ENCODE data around the gene RACK1.
"Not testable (repeated sequence)": the region's sequence is repeated elsewhere in the genome, so short reads cannot be mapped to it uniquely, and the experiment has no call there.

RACK1 gene

DNA sequence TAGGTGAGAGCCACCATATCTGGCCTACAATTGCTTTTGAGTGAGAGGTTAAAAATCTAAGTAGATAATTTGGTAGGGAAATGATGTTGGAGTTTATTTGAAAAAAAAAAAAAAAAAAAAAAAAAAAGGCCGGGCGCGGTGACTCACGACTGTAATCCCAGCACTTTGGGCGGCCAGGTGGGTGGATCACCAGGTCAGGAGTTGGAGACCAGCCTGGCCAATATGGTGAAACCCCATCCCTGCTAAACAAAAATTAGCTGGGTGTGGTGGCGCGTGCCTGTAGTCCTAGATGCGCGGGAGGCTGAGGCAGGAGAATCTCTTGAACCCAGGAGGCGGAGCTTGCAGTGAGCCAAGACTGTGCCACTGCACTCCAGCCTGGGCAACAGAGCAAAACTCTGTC is 29.5 kb downstream of the RACK1 start:
- DNase-seq (ENCODE audit: low read depth) = not testable (repeated sequence)

DNA sequence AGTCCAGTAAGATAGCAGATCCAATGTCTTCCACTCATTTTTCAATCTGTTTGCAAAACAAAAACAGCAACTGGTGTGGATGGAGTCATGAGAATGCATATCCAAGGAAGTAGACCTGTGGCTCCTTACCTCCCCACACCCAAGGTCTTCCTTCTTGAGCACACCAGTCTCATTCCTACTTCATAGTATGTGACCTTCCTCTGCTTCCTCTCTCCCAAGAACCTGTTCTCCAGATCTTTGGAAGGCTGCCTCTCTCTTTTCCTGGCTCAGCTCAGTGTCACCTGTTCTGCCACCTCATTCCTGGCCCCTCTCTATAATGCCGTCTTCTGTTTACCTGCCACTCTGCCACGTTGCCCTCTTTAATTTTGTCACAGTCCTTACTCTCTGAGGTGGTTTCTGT is 30.8 kb downstream of the RACK1 start:
- no peak for DNase-seq (ENCODE audit: low read depth)

DNA sequence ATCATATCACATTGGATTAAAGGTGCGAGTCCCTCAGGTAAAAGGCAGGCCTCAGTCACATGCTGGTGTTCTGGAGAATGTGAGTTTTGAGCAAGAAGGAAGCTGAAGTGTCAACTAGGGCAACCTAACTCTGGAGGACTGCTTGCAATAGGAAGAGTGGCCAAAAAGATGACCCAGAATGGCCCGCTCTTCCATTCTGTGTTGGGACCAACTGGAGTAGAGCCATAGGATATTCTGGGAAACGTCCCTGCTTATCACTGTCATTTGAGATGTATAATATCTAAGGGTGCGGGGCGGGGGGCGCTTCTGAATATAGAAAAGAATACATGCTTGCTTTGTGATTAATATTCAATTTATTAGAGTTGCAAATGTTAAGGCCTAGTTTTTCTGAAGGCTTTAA is 31.6 kb downstream of the RACK1 start:
- DNase-seq (ENCODE audit: low read depth) = no peak

DNA sequence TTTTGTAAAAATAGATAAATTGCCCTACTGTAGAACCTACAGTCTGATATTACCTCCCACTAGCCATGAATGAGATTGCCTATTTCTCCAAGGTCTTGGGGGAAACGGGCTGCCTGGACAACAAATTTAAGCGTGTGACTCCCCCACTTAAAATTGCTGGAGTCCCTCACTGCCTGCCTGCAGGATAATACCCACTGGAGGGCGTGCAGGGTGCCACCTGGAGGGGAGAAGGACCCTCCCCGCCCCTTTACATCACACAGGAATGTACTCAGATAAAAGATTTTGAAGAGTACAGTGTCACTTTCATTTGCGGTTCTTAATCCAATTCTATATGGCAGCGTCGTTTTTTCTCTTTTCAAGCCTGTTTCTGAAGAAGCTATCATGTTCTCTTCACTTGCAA is 32.5 kb downstream of the RACK1 start:
- DNase-seq (ENCODE audit: low read depth) = no peak

DNA sequence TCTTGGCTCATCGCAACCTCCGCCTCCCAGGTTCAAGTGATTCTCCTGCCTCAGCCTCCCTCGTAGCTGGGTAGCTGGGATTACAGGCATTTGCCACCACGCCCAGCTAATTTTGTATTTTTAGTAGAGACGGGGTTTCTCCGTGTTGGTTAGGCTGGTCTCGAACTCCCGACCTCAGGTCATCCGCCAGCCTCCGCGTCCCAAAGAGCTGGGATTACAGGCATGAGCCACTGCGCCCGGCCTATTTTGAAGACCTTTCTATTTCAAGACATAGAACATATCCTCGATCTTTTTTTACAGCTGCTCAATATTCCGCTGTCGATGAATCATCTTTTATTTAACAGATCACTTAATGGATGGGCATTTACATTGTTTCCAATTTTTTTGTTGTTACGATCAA is 33.0 kb downstream of the RACK1 start:
- not testable (repeated sequence) for DNase-seq (ENCODE audit: low read depth)

DNA sequence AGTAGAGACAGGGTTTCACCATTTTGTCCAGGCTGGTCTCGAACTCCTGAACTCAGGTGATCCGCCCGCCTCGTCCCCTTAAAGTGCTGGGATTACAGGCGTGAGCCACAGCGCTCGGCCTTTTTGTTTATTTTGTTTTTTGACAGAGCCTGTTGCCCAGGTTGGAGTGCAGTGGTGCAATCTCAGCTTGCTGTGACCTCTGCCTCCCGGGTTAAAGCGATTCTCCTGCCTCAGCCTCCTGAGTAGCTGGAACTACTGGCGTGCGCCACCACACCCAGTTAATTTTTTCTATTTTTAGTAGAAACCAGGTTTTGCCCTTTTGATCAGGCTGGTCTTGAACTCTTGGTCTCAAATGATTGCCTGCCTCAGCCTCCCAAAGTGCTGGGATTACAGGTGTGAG is 33.6 kb downstream of the RACK1 start:
- not testable (repeated sequence) for DNase-seq (ENCODE audit: low read depth)

DNA sequence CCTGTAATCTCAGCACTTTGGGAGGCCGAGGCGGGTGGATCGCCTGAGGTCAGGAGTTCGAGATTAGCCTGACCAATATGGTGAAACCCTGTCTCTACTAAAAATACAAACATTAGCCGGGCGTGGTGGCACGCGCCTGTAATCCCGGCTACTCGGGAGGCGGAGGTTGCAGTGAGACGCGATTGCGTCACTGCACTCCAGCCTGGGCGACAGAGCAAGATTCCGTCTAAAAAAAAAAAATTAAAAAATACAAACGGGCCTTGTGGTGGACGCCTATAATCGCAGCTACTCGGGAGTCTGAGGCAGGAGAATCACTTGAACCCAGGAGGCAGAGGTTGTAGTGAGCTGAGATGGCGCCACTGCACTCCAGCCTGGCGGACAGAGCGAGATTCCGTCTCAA is 34.7 kb downstream of the RACK1 start:
- not testable (repeated sequence) for DNase-seq (ENCODE audit: low read depth)

DNA sequence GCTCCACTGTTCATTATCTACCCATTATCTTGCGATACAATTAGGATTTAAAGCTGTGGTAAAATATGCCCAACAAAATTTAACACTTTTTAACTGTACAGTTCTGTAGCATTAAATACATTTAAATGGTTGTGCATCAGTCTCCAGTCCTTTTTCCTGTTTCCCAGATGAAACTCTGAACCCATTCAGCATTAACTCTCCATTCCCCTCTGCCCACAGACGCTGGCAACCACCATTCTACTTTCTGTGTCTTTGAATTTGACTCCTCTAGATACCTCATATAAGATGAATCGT is 35.8 kb downstream of the RACK1 start:
- no peak for DNase-seq (ENCODE audit: low read depth)

DNA sequence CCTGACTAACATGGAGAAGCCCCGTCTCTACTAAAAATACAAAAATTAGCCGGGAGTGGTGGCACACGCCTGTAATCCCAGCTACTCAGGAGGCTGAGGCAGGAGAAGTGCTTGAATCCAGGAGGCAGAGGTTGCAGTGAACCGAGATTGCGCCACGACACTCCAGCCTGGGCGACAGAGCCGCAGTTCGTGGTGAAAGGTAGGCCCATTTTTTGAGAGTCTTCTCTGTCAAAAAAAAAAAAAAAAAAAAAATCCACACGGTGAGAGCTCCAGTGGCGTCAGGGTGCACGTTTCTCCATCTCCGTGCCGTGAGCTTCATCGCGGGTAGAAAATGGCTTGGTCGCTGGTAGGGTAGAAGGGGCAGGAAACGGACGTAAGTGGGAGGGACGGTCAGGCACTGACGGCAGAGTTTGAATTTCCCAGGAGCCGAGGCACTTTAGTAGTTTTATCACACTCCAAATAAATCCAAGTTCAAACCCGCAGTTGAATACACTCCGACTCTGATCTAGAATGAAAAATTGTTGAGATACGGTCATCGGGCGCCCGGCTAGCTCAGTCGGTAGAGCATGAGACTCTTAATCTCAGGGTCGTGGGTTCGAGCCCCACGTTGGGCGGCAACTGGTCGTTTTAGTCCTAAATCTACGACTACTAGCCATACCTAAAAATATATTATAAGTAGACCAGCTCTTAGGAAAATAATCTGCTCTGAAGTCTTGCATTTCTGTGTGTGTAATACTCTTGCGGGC is 36.3 kb downstream of the RACK1 start:
- peak; percentile 92 for DNase-seq (ENCODE audit: low read depth)

DNA sequence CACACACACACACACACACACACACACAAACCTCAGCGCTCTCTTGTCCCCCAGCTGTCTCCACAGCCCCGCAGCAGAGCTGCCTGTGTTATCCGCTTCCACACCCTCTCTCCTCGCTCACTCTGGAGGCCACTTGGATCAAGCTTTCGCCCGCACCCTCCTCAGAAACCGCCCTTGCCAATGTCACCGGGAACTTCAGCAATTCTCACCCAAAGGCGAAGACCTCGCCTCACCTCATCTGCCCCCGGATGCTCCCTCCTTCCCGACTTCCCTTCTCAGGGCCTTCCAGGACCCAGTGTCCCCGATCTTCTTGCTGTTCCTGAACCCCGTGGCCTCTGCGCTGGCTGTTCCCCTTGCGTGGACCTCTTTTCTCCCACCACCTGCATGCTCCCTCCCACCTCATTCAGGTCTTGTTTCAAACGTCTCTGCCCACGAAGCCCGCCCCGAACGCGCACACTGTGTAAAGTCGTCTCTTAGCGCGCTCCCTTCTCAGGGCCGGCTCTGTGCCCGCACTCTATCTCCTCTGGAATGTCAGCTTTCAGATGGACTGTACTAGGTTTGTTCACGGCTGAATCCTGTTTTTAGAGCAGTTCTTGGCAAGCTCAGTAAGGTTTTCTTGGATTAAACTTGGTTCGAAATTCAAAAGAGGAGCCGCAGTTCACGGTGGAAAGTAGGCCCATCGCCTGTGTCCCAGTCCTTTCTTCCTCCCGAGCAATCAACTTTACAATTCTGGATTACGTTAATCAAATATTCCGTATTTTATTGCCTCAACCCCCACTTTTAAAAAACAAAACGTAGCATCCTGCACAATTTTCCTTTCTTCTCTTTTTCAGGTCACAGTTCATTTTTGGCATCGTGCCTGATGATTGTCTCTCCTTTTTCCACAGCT is 37.7 kb downstream of the RACK1 start:
- no peak for DNase-seq (ENCODE audit: low read depth)

DNA sequence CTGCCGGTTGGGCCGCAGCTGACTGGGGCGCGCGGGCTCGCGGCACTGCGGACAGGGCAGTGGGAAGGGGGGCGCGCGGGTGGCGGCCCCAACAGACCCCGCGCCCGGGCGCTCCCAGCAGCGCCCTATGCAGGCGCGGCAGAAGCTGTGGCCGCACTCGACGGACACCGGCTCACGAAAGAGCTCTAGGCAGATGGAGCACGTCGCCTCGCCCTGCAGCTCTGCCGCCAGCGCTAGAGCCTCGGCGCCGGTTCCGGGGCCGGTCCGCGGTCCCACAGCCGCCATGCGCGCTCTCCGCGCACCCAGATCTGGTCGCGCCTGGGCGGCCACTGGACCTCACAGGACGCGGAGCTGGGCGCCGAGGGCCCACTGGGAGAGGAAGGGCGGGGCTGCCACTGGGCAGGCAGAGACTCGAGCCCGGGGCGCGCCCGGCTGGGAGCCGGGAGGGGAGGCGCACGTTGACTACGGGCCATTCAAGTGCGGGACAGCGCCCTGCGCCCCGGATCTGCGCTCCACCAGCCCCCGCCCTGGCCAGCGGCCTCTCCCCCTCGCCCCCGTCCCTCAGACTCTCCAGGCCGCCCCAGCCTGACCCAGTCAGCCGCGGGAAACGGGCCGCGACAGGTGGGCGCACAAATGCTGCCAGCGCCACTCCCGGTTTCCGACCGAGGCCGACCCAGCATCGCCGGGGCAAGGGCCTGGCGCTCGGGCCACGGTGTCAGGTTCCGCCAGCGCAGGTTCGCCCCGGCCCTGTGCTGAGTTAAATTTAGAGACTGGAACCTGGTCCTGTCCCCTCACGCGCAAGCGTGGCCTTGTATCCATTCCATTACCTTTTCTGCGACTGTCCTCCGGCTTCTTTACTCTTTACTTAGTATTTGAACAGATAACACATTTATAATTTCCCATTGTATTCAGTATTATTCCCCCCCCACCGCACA is 38.6 kb downstream of the RACK1 start, which contains the start of gene TRIM7:
TSS of gene TRIM7 (minus strand) at position 371 of the 935 bp plus-strand sequence. CDS start at position 285, 86 bp downstream.
- no peak for DNase-seq (ENCODE audit: low read depth)

DNA sequence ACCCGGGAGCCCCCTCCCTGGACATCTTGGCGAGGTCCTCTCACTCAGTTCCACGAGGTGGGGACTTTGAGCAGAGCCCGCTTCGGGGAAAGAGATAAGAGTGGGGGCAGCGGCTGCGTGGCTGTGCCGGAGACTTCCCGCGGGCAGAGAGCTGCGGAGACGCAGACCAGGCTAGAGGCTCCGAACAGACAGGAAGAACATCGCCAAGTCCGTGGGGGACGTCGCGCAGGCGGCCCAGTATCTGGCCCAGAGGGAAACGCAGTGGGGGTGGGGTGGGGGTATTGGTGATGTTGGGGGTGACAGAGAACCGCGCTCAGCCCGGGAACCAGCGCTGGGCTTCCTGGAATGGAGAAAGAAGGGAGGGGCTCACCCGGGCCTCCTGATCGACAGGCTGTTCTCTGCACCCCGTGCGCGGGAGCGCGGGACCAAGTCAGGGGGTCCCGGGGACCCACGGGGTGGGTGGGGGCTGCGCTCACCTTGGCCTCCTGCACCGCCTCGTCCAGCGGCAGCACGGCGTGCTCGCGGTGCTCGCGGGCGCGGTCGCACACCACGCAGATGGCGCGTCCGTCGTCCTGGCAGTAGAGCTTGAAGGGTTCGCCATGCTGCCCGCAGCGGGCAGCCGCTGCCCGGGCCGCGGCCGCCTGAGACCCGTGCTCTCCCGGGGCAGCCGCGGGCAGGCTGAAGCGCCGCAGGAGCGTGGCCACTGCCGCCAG is 39.4 kb downstream of the RACK1 start:
- no peak for DNase-seq (ENCODE audit: low read depth)

DNA sequence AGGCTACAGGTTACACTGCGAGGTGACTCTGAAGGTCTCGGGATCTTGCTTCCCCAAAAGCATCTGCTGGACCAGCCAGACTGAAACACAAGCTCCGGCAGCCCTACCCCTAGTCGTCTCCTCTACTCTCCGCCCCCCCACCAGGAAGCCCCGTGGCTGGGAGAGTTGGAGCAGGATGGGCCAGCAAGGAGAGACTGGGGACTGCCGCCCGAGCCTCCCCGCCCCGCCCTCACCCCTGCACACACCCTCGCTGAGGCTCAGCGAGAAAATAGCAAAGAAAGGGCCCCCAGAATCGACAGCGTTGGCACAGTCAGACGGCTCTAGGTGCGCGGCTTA is 40.0 kb downstream of the RACK1 start:
- no peak for DNase-seq (ENCODE audit: low read depth)

DNA sequence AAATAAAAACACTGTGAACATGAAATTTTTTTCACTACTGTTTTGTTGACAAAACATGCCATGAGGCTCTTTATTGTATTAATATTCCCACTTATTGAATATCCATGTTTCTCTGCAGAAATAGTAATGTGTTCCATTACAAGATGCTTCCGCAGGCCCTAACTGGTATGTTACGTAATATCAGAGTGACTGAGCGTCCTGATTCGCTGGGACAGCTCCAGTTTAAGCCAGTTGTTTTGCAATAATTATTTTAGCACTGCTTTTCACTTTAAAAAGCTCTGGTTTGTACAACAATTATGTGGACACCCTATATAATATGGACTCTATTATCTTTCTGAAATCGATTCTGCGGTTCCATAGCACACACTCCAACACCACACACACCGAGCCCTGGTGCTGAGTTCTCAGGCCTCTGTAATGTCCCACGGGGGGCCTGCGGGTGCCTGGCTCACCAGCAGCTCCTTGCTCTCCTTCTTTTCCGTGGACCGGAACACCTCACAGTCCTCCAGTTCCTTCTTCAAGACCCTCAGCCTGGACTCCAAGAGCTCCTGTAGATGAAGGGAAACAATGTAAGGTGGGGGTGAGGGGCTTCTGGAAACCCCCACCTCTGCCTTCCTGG is 40.5 kb downstream of the RACK1 start:
- no peak for DNase-seq (ENCODE audit: low read depth)

DNA sequence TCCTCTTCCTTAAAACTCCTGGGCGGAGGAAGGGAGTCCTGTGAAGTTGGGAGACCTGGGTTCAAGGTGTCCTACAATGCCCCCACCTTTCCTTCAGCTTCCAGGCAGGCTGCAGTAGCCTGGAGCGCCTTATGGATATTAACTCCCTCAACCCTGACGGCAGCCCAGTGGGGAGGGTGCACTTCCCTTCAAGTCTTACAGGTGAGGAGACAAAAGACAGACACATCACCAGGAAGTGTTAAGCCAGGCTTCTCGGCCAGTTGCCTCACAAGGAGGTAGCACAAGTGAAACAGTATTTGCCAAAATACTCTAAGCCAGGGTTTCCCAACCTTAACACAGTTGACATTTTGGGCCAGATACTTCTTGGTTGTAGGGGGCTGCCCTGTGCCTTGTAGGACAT is 42.9 kb downstream of the RACK1 start:
- DNase-seq (ENCODE audit: low read depth) = no peak

DNA sequence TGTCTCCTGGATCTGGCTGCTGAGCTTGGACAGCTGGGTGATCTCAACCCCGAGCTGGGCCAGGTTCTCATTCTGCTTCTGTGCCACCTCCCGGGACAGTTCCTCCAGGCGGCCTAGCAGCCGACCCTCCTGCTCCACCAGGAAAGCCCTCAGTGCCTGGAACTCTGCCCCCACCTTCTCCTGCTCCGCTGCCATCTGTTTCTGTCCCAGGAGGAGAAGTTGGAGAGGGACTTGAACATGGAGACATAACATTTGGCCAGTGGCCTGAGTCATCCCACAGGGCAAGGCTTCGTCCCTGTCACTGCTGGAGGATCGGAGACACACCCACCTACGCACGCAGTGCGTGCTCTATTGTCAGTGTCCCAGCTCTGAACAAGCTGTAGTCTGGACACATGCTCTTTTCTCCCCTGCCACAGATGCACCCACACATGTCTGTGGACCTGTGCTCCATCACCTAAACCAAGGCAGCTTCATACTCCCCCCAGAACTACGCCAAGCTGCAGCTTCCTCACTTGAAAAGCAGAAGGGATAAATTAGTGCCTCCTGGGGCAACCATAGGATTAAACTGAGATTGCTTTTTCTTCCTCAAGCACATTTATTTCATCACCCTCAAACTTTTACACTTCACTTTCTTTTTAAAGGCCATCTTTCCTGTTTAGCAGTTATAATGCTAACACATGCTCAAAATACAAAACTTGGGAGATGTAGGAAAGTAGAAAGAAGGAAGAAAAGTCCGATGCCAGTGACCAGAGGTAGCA is 43.6 kb downstream of the RACK1 start:
- DNase-seq (ENCODE audit: low read depth) = no peak

DNA sequence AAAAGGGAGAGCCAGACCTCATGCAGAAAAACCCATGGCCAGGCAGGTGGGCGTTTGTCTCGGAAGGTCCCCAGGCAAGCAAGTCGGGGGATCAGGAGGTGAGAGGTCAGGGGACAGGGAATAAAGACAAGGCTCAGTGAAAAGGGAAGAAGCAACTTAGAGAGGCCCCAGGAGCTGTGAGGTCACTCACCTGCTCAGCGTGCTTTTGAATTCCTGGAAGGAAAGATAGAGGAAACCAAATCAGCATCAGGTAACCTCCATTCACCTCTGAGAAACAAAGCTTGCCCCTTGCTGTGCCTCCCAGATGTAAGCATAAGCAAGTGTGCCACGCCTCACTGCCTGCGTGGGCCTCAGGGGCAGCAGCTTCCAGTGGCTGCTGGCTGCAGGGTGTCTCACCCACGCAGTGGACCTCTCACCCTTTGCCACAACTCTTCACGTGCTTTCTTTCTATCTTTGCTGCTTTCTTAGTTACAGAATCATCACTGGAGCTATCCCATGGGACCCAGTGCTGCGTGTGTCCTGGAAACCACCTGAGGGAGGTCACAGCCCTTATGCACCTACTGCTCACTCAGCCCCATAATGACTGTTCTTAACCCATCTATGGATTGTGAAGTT is 44.7 kb downstream of the RACK1 start:
- no peak for DNase-seq (ENCODE audit: low read depth)

DNA sequence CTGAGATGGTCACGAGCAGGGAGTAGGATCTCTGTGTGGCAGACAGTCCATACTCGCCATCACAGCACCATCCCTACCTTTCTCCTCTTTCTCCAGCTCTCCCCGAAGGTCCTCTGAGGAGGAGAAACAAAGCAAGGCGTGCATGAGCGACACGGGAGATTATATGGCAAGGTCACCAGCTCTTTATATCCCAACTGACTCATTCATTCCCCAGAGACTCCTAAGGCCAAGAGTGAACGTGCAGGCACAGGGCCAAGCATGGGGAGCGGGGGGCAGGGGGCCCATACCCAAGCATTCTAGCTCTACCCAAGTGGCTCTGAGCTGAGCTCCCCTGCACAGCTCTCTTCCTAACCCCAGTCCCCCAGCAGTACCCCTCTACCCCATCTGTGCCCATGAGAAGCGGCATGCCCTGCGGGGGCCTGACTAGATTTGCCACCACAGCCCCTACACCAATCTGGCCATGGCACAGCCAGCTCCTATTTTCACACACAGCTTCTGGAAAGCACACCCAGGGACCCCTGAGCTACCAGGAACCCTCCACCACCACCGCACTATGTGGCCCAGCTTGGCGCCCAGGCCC is 45.5 kb downstream of the RACK1 start:
- no peak for DNase-seq (ENCODE audit: low read depth)

DNA sequence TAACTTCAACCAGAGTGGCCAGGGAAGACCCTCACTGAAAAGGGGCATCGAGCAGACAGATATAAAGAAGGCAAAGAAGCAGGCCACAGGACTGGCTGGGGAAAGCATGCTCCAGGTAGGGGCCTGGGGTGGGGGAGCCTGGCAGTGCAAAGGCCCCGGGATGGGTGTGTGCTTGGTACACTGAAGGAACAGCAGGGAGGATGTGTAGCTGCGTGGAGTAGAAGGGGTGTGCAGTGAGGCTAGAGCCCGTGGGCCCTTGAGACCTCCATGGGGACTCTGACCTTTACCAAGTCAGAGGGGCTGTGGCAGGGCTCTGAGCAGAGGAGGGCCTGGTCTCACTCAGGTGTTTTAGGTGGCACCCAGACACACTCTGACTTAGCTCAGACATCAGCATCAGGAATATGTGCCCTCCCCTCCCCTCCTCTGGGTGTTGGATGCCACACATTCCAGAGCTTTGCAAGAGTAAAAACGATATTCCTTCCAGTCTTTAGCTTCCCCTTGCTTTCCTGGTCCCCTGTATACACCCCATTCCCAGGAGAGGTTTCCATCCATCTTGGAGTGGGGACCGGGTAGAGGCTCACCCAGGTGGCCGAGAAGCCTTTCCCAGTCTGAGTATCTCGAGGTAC is 46.3 kb downstream of the RACK1 start:
- no peak for DNase-seq (ENCODE audit: low read depth)
